Ascending aorta (tissue), 2 donors: ENCODE measurements around the gene CEND1. TPM values are rescaled to one million over a fixed set of nuclear protein-coding genes. Genes with fewer than 3 reads are reported as not detected.
"Not testable (repeated sequence)": the region's sequence is repeated elsewhere in the genome, so short reads cannot be mapped to it uniquely, and the experiment has no call there.

Experiments used
- DNase-seq, 2 donors: peaks; one replicate each; pipeline ENCODE4 v3.0.0-alpha.2; 2019; ENCODE audit warnings: low spot score in 2 of 2
- H3K27ac ChIP-seq, 2 donors: fragments of 200-600 bp; sonication (generic); one replicate each; pipeline ENCODE4 v1.5.1; 2016 to 2017; ENCODE audit warnings: mild to moderate bottlenecking in 1 of 2
- H3K27me3 ChIP-seq: fragments of 200-600 bp; sonication (generic); one replicate; pipeline ENCODE4 v1.5.1; 2017
- H3K36me3 ChIP-seq, 2 donors: fragments of 200-600 bp; sonication (generic); one replicate each; pipeline ENCODE4 v1.5.1; 2016
- H3K4me1 ChIP-seq, 2 donors: fragments of 200-600 bp; sonication (generic); one replicate each; pipeline ENCODE4 v1.5.1; 2016 to 2017; ENCODE audit warnings: mild to moderate bottlenecking in 1 of 2
- H3K4me3 ChIP-seq, 2 donors: fragments of 200-600 bp; sonication (generic); one replicate each; pipeline ENCODE4 v1.5.1; 2016 to 2017; ENCODE audit warnings: mild to moderate bottlenecking in 1 of 2
- H3K9me3 ChIP-seq, 2 donors: fragments of 200-600 bp; sonication (generic); one replicate each; pipeline ENCODE4 v1.5.1; 2016
- CTCF ChIP-seq, 3 experiments: fragments of 200-600 bp in 2 of 3; fragments of 450-650 bp in 1 of 3; sonication (generic) in 2 of 3; IDR thresholded peaks; one replicate each; pipeline ENCODE4 v1.5.1; 2016 to 2019; ENCODE audit warnings: antibody characterized with exemption in 3 of 3, mild to moderate bottlenecking in 1 of 3, moderate library complexity in 1 of 3
- intact Hi-C: fragments of 100-400 bp; cut with DNase I; formaldehyde crosslinking; loops from one replicate; pipeline ENCODE4 v1.15.1; 2023
- total RNA-seq: library from RNA; depleted of rRNA; stranded (reverse); fragments of >200 nt; gene quantifications from one replicate; pipeline ENCODE4 v1.1.0, GENCODE V29; 2016

CEND1 gene
- total RNA-seq, 1 donor from 2014 or later: not detected

- peaks cover 0 to 18% of the 10 kb centered on the region in 2 donors for H3K4me1 ChIP-seq
- peaks cover 0 to 1% of the 10 kb centered on the region in 2 donors for H3K36me3 ChIP-seq
- peak within 1 kb of the TSS; percentile 98 to 99 for H3K4me3 ChIP-seq
- peak within 1 kb of the TSS; percentile 94 to 97 for H3K27ac ChIP-seq
- H3K27me3 ChIP-seq: no peaks in the 10 kb centered on the region
- H3K9me3 ChIP-seq: no peaks in the 10 kb centered on the region
- peak; percentile 50 to 94 for DNase-seq
- intact Hi-C loops: loop anchor here (1.0 to 5.0 kb wide), 4 partner anchors 19 to 179 kb away; partner anchors contain the start of genes GATD1 and SLC25A22
- TF ChIP-seq CTCF (IDR thresholded peaks at IDR 0.05): peak in 2 of 3 experiments; percentile 16 to 34
Observed at GRCh38 chr11:747158-748006, 42.5 kb downstream of the CEND1 start, which contains the start of gene TALDO1. TALDO1 (plus strand) TSS chr11:747464; CDS start chr11:747482, 18 bp downstream.

DNA sequence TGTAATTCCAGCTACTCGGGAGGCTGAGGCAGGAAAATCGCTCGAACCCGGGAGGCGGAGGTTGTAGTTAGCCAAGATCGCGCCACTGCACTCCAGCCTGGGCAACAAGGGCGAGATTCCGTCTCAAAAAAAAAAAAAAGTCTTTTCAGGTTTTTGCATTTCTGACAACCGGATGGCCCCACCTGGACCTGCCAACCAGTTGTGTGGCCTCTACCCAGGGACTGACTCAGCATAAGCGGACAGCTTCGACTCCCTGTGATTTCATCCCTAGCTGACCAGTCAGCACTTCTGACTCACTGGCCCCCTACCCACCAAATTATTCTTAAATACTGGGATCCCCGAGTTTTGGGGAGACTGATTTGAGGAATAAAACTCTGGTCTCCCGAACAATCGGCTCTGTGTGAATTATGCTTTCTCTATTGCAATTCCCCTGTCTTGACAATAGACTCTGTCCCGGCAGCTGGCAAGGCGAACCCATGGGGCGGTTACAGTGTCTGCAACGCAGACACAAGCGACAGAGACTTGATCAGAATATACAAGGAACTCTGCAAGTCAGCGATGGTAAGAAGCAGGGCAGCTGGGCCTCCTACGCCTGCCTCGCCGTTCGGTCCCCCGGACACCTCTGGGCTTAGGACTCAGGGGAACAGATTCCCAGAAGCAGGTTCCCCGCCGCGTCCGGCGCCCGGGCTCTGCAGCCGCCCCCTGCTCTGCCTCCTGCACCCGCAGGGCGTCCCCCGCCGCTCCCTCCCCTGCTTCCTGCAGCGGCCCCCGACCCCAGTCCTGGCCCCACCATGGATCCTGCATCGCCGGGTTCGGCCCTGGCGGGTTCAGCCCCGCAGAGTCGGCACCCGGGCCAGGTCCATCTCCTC lies 43.4 kb downstream of the CEND1 start:
- no peaks in the 10 kb centered on the region for H3K36me3 ChIP-seq
- H3K27ac ChIP-seq: peak overlapping the region; percentile 94 to 97
- TF ChIP-seq CTCF (IDR thresholded peaks at IDR 0.05): no peak
- intact Hi-C loops: loop anchor here (1.0 to 5.0 kb wide), 4 partner anchors 18 to 178 kb away; partner anchors contain the start of genes GATD1 and SLC25A22
- DNase-seq: no peak
- H3K4me1 ChIP-seq: peaks cover 0 to 18% of the 10 kb centered on the region in 2 donors
- no peaks in the 10 kb centered on the region for H3K27me3 ChIP-seq
- H3K4me3 ChIP-seq: peak overlapping the region; percentile 98 to 99
- no peaks in the 10 kb centered on the region for H3K9me3 ChIP-seq

DNA sequence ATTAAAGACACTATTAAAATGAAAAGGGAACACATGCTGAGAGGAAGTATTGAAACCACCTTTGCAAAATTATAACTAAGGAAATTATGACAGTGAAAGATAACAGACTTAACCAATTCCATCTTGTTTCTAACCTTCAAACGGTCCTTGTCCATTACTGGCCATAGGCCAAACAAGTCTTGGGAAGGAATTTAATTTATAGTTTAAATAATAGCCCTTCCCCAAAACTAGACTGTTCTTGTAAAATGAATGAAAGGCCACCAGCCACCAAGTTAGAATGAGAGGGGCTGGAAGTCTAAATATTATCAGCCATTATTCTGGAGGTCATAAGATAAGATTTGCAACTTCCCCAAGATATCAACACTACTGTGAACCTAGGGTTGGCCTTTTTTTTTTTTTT lies 44.5 kb downstream of the CEND1 start:
- H3K9me3 ChIP-seq: no peaks in the 10 kb centered on the region
- no peak overlapping the region for H3K4me3 ChIP-seq
- no peaks in the 10 kb centered on the region for H3K27me3 ChIP-seq
- no peak for DNase-seq
- H3K27ac ChIP-seq: no peak overlapping the region
- no peaks in the 10 kb centered on the region for H3K36me3 ChIP-seq
- H3K4me1 ChIP-seq: peaks cover 0 to 18% of the 10 kb centered on the region in 2 donors
- intact Hi-C loops: loop anchor here (5.0 kb wide), 1 partner anchor 52 kb away; the partner anchor contains the start of gene SLC25A22
- TF ChIP-seq CTCF (IDR thresholded peaks at IDR 0.05): no peak

- Histone ChIP-seq H3K4me1 (peaks cover 0 to 7% of the 10 kb centered on the region in 2 donors), H3K36me3 (no peaks in the 10 kb centered on the region), H3K27ac (no peak overlapping the region), H3K27me3 (no peaks in the 10 kb centered on the region), H3K4me3 (no peak overlapping the region), H3K9me3 (no peaks in the 10 kb centered on the region)
- no peak for TF ChIP-seq CTCF (IDR thresholded peaks at IDR 0.05)
- intact Hi-C loops: no loop called here
- DNase-seq: no peak
Observed at GRCh38 chr11:742571-743201, 47.2 kb downstream of the CEND1 start.

GRCh38 chr11:742156-742546 lies 47.7 kb downstream of the CEND1 start:
- intact Hi-C loops: no loop called here

DNA sequence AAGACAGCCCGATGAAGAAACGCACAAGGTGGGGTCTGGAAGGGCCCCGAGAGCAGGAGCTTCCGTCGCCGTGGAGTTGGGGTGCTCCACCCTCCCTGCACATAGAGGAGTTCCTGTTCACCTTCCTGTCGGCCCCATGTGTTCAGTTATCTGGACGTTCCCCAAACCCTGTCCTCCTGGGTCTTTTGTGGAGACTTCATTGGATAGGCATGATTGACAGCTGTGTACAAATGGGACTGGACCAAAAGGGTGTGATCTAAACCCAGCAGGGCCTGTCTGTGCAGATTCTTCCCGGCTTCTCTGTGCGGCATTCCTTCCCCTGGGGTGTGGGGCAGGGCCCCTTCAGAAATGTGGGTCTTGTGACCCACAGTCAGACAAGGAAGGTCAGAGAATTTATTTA lies 52.0 kb downstream of the CEND1 start:
- H3K36me3 ChIP-seq, H3K27ac ChIP-seq, H3K27me3 ChIP-seq, H3K4me1 ChIP-seq, intact Hi-C loops, H3K4me3 ChIP-seq, DNase-seq, H3K9me3 ChIP-seq: not testable (repeated sequence)

More at GRCh38 chr11:742156-742546, 47.7 kb downstream of the CEND1 start:
- no peak for DNase-seq
- no peaks in the 10 kb centered on the region for H3K36me3 ChIP-seq
- no peak overlapping the region for H3K27ac ChIP-seq
- TF ChIP-seq CTCF (IDR thresholded peaks at IDR 0.05): no peak
- H3K4me3 ChIP-seq: no peak overlapping the region
- no peaks in the 10 kb centered on the region for H3K9me3 ChIP-seq
- peaks cover 0 to 7% of the 10 kb centered on the region in 2 donors for H3K4me1 ChIP-seq
- H3K27me3 ChIP-seq: no peaks in the 10 kb centered on the region
